Body of pancreas (tissue), 4 donors: ENCODE measurements around the gene FEM1B.

ENCODE experiments used
- CTCF ChIP-seq, 7 experiments: fragments of 450-650 bp in 4 of 7; fragments of 200-600 bp in 3 of 7; sonication (generic) in 3 of 7; IDR thresholded peaks; one replicate each; pipeline ENCODE4 v1.5.1; 2016 to 2019; ENCODE audit warnings: antibody characterized with exemption in 7 of 7
- POLR2A ChIP-seq, 3 donors: fragments of 450-650 bp; IDR thresholded peaks; one replicate each; pipeline ENCODE4 v1.6.1; 2016; ENCODE audit warnings: antibody characterized with exemption in 3 of 3, mild to moderate bottlenecking in 2 of 3

- no peak for TF ChIP-seq CTCF (IDR thresholded peaks at IDR 0.05)
- TF ChIP-seq POLR2A (IDR thresholded peaks at IDR 0.05): no peak
These were observed 36.2 kb downstream of the FEM1B start for GRCh38 chr15:68313501-68314410.
